ENCODE results near the gene EYS.

EYS gene

DNA sequence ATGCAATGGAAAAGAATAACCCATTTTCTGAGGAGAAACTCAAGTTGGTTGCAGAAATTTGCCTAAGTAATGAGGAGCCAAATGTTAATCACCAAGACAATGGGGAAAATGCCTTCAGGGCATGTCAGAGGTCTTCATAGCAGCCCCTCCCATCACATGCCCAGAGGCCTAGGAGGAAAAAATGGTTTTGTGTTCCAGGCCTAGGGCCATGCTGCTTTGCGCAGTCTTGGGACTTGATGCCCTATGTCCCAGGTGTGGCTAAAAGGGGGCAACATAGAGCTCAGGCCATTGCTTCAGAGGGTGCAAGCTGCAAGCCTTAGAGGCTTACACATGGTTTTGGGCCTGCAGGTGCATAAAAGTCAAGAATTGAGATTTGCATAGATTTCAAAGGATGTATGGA lies 485.9 kb downstream of the EYS start (continued):
- TF ChIP-seq, protein P1, sequence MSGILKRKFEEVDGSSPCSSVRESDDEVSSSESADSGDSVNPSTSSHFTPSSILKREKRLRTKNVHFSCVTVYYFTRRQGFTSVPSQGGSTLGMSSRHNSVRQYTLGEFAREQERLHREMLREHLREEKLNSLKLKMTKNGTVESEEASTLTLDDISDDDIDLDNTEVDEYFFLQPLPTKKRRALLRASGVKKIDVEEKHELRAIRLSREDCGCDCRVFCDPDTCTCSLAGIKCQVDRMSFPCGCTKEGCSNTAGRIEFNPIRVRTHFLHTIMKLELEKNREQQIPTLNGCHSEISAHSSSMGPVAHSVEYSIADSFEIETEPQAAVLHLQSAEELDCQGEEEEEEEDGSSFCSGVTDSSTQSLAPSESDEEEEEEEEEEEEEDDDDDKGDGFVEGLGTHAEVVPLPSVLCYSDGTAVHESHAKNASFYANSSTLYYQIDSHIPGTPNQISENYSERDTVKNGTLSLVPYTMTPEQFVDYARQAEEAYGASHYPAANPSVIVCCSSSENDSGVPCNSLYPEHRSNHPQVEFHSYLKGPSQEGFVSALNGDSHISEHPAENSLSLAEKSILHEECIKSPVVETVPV (CRISPR knock-in tag; IDR thresholded peaks at IDR 0.05): no peak
- TF ChIP-seq OSR1 (CRISPR knock-in tag; IDR thresholded peaks at IDR 0.05): no peak
- TF ChIP-seq, protein P2, sequence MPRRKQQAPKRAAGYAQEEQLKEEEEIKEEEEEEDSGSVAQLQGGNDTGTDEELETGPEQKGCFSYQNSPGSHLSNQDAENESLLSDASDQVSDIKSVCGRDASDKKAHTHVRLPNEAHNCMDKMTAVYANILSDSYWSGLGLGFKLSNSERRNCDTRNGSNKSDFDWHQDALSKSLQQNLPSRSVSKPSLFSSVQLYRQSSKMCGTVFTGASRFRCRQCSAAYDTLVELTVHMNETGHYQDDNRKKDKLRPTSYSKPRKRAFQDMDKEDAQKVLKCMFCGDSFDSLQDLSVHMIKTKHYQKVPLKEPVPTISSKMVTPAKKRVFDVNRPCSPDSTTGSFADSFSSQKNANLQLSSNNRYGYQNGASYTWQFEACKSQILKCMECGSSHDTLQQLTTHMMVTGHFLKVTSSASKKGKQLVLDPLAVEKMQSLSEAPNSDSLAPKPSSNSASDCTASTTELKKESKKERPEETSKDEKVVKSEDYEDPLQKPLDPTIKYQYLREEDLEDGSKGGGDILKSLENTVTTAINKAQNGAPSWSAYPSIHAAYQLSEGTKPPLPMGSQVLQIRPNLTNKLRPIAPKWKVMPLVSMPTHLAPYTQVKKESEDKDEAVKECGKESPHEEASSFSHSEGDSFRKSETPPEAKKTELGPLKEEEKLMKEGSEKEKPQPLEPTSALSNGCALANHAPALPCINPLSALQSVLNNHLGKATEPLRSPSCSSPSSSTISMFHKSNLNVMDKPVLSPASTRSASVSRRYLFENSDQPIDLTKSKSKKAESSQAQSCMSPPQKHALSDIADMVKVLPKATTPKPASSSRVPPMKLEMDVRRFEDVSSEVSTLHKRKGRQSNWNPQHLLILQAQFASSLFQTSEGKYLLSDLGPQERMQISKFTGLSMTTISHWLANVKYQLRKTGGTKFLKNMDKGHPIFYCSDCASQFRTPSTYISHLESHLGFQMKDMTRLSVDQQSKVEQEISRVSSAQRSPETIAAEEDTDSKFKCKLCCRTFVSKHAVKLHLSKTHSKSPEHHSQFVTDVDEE (CRISPR knock-in tag; IDR thresholded peaks at IDR 0.05): no peak
- TF ChIP-seq SNAI2 (CRISPR knock-in tag; IDR thresholded peaks at IDR 0.05): no peak

DNA sequence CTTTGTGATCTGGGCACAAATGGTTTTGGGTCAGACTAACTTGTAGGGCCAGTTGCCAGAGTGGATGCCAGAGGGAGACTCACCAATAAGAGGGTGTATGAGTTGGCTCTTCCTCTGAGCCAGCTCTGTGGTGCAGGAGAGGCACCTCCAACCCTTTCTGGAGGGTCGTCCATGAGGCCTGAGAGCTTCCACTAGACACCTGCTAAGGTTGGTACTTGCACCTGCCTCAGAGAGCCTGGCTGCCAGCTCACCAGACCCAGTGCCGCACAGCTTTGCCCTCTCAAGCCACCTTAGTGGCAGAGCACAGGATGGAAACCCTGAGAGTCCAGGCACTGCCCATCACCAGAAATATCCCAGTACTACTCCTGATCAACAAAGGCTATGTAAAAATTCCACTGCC lies 504.3 kb downstream of the EYS start:
- ATAC-seq: no peak
- TF ChIP-seq, protein P3, sequence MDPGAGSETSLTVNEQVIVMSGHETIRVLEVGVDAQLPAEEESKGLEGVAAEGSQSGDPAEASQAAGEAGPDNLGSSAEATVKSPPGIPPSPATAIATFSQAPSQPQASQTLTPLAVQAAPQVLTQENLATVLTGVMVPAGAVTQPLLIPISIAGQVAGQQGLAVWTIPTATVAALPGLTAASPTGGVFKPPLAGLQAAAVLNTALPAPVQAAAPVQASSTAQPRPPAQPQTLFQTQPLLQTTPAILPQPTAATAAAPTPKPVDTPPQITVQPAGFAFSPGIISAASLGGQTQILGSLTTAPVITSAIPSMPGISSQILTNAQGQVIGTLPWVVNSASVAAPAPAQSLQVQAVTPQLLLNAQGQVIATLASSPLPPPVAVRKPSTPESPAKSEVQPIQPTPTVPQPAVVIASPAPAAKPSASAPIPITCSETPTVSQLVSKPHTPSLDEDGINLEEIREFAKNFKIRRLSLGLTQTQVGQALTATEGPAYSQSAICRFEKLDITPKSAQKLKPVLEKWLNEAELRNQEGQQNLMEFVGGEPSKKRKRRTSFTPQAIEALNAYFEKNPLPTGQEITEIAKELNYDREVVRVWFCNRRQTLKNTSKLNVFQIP (CRISPR knock-in tag; IDR thresholded peaks at IDR 0.05; ENCODE audit: borderline replicate concordance, low read depth): no peak
- TF ChIP-seq GLIS3 (CRISPR knock-in tag; IDR thresholded peaks at IDR 0.05): no peak
- no peak for TF ChIP-seq ESRRG (CRISPR knock-in tag; IDR thresholded peaks at IDR 0.05)
- TF ChIP-seq TOX (CRISPR knock-in tag; IDR thresholded peaks at IDR 0.05; ENCODE audit: borderline replicate concordance): no peak
- TF ChIP-seq RARB (CRISPR knock-in tag; IDR thresholded peaks at IDR 0.05): no peak
- no peak for TF ChIP-seq BACH2 (CRISPR knock-in tag; IDR thresholded peaks at IDR 0.05; ENCODE audit: borderline replicate concordance)
- TF ChIP-seq ZNF8 (CRISPR knock-in tag; IDR thresholded peaks at IDR 0.05): no peak
- TF ChIP-seq ZFP30 (CRISPR knock-in tag; IDR thresholded peaks at IDR 0.05): no peak
- TF ChIP-seq ZNF70 (CRISPR knock-in tag; IDR thresholded peaks at IDR 0.05): no peak
- no peak for TF ChIP-seq SNAI2 (CRISPR knock-in tag; IDR thresholded peaks at IDR 0.05)
- no peak for TF ChIP-seq ZNF565 (CRISPR knock-in tag; conservative IDR thresholded peaks at IDR 0.05; ENCODE audit: low read depth)
- TF ChIP-seq, protein P1 (CRISPR knock-in tag; IDR thresholded peaks at IDR 0.05): no peak
- TF ChIP-seq, protein P4, sequence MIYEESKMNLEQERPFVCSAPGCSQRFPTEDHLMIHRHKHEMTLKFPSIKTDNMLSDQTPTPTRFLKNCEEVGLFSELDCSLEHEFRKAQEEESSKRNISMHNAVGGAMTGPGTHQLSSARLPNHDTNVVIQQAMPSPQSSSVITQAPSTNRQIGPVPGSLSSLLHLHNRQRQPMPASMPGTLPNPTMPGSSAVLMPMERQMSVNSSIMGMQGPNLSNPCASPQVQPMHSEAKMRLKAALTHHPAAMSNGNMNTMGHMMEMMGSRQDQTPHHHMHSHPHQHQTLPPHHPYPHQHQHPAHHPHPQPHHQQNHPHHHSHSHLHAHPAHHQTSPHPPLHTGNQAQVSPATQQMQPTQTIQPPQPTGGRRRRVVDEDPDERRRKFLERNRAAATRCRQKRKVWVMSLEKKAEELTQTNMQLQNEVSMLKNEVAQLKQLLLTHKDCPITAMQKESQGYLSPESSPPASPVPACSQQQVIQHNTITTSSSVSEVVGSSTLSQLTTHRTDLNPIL (CRISPR knock-in tag; IDR thresholded peaks at IDR 0.05; ENCODE audit: low read depth): no peak

DNA sequence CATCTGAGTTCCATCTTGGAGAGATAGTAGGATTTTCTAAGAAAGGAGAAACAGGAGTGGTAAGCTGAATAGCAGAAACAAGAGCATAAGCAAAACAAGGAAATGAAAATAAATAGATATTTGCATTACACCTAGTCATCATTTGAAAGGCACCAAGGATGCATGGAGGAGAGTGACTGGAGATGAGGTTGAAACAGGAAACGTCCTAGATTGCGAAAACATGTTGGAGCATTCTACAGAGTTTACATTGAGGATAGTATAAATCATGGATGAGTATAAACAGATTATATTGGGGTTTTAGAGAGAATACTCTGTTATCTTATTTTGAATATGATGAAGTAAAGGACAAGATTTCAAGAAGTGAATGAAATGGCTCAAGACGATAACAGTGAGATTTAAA lies 507.3 kb downstream of the EYS start:
- TF ChIP-seq CSDC2 (CRISPR knock-in tag; IDR thresholded peaks at IDR 0.05) (no peak), OSR1 (CRISPR knock-in tag; IDR thresholded peaks at IDR 0.05) (no peak), ZFP30 (CRISPR knock-in tag; IDR thresholded peaks at IDR 0.05) (no peak), ZNF565 (CRISPR knock-in tag; conservative IDR thresholded peaks at IDR 0.05; ENCODE audit: low read depth) (no peak), ZFP3 (CRISPR knock-in tag; IDR thresholded peaks at IDR 0.05) (no peak), ZC3H10 (CRISPR knock-in tag; IDR thresholded peaks at IDR 0.05) (no peak), TCF4 (CRISPR knock-in tag; IDR thresholded peaks at IDR 0.05; ENCODE audit: borderline replicate concordance) (no peak), TOX (CRISPR knock-in tag; IDR thresholded peaks at IDR 0.05; ENCODE audit: borderline replicate concordance) (no peak), ISL1 (CRISPR knock-in tag; IDR thresholded peaks at IDR 0.05) (no peak), GLIS3 (CRISPR knock-in tag; IDR thresholded peaks at IDR 0.05) (no peak), PPARA (CRISPR knock-in tag; IDR thresholded peaks at IDR 0.05; ENCODE audit: borderline replicate concordance) (no peak), ZNF8 (CRISPR knock-in tag; IDR thresholded peaks at IDR 0.05) (no peak)
- TF ChIP-seq, protein P5, sequence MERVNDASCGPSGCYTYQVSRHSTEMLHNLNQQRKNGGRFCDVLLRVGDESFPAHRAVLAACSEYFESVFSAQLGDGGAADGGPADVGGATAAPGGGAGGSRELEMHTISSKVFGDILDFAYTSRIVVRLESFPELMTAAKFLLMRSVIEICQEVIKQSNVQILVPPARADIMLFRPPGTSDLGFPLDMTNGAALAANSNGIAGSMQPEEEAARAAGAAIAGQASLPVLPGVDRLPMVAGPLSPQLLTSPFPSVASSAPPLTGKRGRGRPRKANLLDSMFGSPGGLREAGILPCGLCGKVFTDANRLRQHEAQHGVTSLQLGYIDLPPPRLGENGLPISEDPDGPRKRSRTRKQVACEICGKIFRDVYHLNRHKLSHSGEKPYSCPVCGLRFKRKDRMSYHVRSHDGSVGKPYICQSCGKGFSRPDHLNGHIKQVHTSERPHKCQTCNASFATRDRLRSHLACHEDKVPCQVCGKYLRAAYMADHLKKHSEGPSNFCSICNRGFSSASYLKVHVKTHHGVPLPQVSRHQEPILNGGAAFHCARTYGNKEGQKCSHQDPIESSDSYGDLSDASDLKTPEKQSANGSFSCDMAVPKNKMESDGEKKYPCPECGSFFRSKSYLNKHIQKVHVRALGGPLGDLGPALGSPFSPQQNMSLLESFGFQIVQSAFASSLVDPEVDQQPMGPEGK (CRISPR knock-in tag; IDR thresholded peaks at IDR 0.05; ENCODE audit: borderline replicate concordance): no peak
- TF ChIP-seq, protein P2 (CRISPR knock-in tag; IDR thresholded peaks at IDR 0.05): no peak
- TF ChIP-seq, protein P3 (CRISPR knock-in tag; IDR thresholded peaks at IDR 0.05; ENCODE audit: borderline replicate concordance, low read depth): no peak
- ATAC-seq: no peak

Data from SK-N-SH treated with all-trans-retinoic acid at 6 μM for 48 hours (cell line).